ENCODE results near the gene IGF1R. TPM values are rescaled to one million over a fixed set of nuclear protein-coding genes. Genes with fewer than 3 reads are reported as not detected.

IGF1R gene
- total RNA-seq, 4 donors from 2014 or later: 51.5 to 146 (median 89.6) TPM

DNA sequence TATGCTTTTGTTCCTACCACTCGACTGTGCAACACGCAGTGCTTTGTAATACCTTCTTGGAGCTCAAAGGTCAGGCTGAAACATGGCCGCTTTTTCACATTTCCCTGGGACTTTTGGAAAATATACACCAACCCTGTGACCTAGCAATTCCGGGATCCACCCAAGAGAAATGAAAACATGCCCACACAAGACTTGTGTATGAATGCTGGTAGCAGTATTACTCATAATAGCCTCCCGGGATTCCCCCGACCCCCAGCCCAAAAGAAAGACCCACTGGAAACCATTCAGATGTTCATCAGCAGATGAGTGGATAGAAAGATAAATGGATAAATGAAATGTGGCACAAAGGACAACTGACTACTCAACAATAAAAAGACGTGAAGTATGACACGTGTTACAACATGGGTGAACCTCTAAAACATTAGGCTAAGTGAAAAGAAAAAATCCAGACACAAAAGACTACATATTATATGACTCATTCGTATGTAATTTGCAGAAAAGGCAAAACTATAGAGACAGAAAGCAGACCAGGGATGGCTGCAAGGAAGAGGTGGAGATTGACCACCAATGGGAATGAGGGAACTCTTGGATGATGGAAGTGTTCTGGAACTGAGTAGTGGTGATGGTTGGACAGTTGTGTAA, 255.2 kb downstream of the IGF1R start:
- intact Hi-C loops (cut with DNase I): no loop called here
- H3K36me3 ChIP-seq: no peaks in the 10 kb centered on the region
- peaks cover 32 to 33% of the 10 kb centered on the region in 2 donors for H3K4me1 ChIP-seq
- H3K4me3 ChIP-seq (replicated peaks in 1 of 3): no peak overlapping the region
- H3K9me3 ChIP-seq: no peaks in the 10 kb centered on the region
- no peak for TF ChIP-seq CTCF (IDR thresholded peaks at IDR 0.05)
- no peak for TF ChIP-seq POLR2A (IDR thresholded peaks at IDR 0.05)
- no peaks in the 10 kb centered on the region for H3K27me3 ChIP-seq
- DNase-seq: no peak
- WGBS, 2 donors: 88 to 89% methylated on average over 9 of the region's 9 CpGs
- no peak overlapping the region for H3K27ac ChIP-seq

DNA sequence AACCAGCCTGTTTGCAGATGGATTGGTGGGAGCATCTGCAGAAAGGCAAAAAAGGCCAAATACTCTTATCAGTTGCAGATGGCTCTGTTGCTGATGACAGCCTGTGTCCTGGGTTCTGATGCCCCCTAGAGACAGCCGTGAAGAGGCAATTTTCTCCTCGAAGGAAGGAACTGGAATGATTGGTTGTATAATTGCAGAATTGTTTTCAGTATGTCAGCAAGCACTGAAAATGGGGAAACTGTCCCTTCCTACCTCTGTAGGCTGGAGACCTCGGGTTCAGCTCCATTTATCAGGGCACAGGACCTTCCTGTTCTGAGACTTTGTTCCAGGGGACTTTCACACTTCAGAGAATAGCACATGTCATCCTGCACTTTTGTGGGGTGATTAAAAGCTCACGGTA, 256.2 kb downstream of the IGF1R start:
- Histone ChIP-seq H3K9me3 (no peaks in the 10 kb centered on the region), H3K4me3 (replicated peaks in 1 of 3) (no peak overlapping the region), H3K27me3 (no peaks in the 10 kb centered on the region), H3K36me3 (no peaks in the 10 kb centered on the region), H3K27ac (peak overlapping the region in 2 of 3 donors; percentile 24 to 32), H3K4me1 (peaks cover 36 to 41% of the 10 kb centered on the region in 2 donors)
- DNase-seq: no peak
- 38 to 52% methylated on average over 4 of the region's 4 CpGs for WGBS, 2 donors
- intact Hi-C loops (cut with DNase I): no loop called here
- peak in 4 of 6 experiments; percentile 18 to 54 (median 52) for TF ChIP-seq CTCF (IDR thresholded peaks at IDR 0.05)
- TF ChIP-seq POLR2A (IDR thresholded peaks at IDR 0.05): no peak

GRCh38 chr15:98905963-98906711, 257.8 kb downstream of the IGF1R start:
- no peaks in the 10 kb centered on the region for H3K27me3 ChIP-seq
- TF ChIP-seq CTCF (IDR thresholded peaks at IDR 0.05) (no peak), POLR2A (IDR thresholded peaks at IDR 0.05) (no peak)
- H3K4me3 ChIP-seq (replicated peaks in 1 of 3): no peak overlapping the region
- WGBS, 2 donors: 71 to 75% methylated on average over 7 of the region's 7 CpGs
- intact Hi-C loops (cut with DNase I): no loop called here
- H3K4me1 ChIP-seq: peaks cover 28 to 40% of the 10 kb centered on the region in 2 donors
- H3K9me3 ChIP-seq: no peaks in the 10 kb centered on the region
- H3K27ac ChIP-seq: peak overlapping the region; percentile 93 to 96 (median 95)
- peaks cover 0 to under 1% of the 10 kb centered on the region in 2 donors for H3K36me3 ChIP-seq
- DNase-seq: no peak

- 12 to 29% methylated on average over 5 to 6 of the region's 6 CpGs for WGBS, 2 donors
- Histone ChIP-seq H3K9me3 (no peaks in the 10 kb centered on the region), H3K27ac (peak overlapping the region; percentile 93 to 96 (median 95)), H3K27me3 (no peaks in the 10 kb centered on the region), H3K36me3 (peaks cover 5 to 6% of the 10 kb centered on the region in 2 donors), H3K4me1 (peaks cover 28 to 40% of the 10 kb centered on the region in 2 donors), H3K4me3 (replicated peaks in 1 of 3) (no peak overlapping the region)
- intact Hi-C loops (cut with DNase I): no loop called here
- TF ChIP-seq POLR2A (IDR thresholded peaks at IDR 0.05): peak in 1 of 2 donors; percentile 78
- TF ChIP-seq CTCF (IDR thresholded peaks at IDR 0.05): peak in 2 of 6 experiments; percentile 25 to 27
- peak; percentile 96 to 97 for DNase-seq
Observed at GRCh38 chr15:98906712-98907083, 258.4 kb downstream of the IGF1R start.
